ENCODE results near the gene AGPAT3. TPM values are rescaled to one million over a fixed set of nuclear protein-coding genes. Genes with fewer than 3 reads are reported as not detected.

AGPAT3 gene
- total RNA-seq, 1 donor from 2014 or later, result 57.7 TPM

GRCh38 chr21:43864313-43864961 lies 586 bp upstream of the AGPAT3 start:
- CTCF ChIA-PET, result no interaction called here
- peak overlapping the region; percentile 32 for H3K4me3 Mint-ChIP-seq
- POLR2A ChIA-PET, result interaction anchor here (0.7 to 1.1 kb wide), 2 partner anchors 54 to 59 kb away, joined by 3 read pairs; no protein-coding TSS in a partner anchor
- no peaks in the 10 kb centered on the region for H3K27me3 Mint-ChIP-seq
- peaks cover 43% of the 10 kb centered on the region for H3K4me1 Mint-ChIP-seq
- ATAC-seq (ENCODE audit: low read depth) (peak; percentile 20), DNase-seq (peak; percentile 57)
- H3K9me3 Mint-ChIP-seq, result no peaks in the 10 kb centered on the region
- H3K36me3 Mint-ChIP-seq (ENCODE audit: low read depth), result peaks cover 22% of the 10 kb centered on the region
- intact Hi-C loops (cut with micrococcal nuclease), result no loop called here
- TF ChIP-seq, protein P1, sequence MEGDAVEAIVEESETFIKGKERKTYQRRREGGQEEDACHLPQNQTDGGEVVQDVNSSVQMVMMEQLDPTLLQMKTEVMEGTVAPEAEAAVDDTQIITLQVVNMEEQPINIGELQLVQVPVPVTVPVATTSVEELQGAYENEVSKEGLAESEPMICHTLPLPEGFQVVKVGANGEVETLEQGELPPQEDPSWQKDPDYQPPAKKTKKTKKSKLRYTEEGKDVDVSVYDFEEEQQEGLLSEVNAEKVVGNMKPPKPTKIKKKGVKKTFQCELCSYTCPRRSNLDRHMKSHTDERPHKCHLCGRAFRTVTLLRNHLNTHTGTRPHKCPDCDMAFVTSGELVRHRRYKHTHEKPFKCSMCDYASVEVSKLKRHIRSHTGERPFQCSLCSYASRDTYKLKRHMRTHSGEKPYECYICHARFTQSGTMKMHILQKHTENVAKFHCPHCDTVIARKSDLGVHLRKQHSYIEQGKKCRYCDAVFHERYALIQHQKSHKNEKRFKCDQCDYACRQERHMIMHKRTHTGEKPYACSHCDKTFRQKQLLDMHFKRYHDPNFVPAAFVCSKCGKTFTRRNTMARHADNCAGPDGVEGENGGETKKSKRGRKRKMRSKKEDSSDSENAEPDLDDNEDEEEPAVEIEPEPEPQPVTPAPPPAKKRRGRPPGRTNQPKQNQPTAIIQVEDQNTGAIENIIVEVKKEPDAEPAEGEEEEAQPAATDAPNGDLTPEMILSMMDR (IDR thresholded peaks at IDR 0.05), result no peak
- H3K27ac Mint-ChIP-seq, result no peak overlapping the region

- H3K4me3 Mint-ChIP-seq, result peak overlapping the region; percentile 82
- DNase-seq (peak; percentile 51), ATAC-seq (ENCODE audit: low read depth) (peak; percentile 30)
- H3K9me3 Mint-ChIP-seq, result no peaks in the 10 kb centered on the region
- CTCF ChIA-PET, result no interaction called here
- TF ChIP-seq, protein P1 (IDR thresholded peaks at IDR 0.05), result no peak
- H3K27me3 Mint-ChIP-seq, result no peaks in the 10 kb centered on the region
- POLR2A ChIA-PET, result interaction anchor here (0.6 to 1.5 kb wide), 4 partner anchors 23 to 1045 kb away, joined by 3 to 4 read pairs (median 3); no protein-coding TSS in a partner anchor
- intact Hi-C loops (cut with micrococcal nuclease), result loop anchor here (1.0 to 5.0 kb wide), 5 partner anchors 51 to 138 kb away; partner anchors contain the start of gene RRP1
- H3K36me3 Mint-ChIP-seq (ENCODE audit: low read depth), result peaks cover 25% of the 10 kb centered on the region
- peaks cover 44% of the 10 kb centered on the region for H3K4me1 Mint-ChIP-seq
- peak overlapping the region; percentile 83 for H3K27ac Mint-ChIP-seq
Observed at GRCh38 chr21:43865540-43866259, 677 bp downstream of the AGPAT3 start.

DNA sequence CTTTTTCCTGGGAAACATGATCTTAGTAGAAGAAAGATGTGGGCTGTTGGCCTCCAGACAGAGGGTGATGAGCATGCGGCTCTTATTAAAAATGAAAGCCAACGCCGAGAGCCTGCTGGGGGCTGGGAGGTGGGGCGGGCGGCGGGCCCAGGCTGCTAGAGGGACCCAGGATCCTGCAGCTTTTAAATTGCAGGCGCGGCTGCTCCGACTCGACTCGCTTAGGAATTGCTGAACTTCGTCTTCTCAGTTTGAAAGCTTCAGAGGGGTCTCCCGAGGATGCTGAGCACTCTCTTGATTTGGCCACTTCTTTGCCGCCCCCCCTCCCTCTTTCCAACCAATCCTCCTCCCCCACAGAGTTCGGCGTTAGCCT lies 1.2 kb downstream of the AGPAT3 start:
- H3K36me3 Mint-ChIP-seq (ENCODE audit: low read depth), result peaks cover 28% of the 10 kb centered on the region
- POLR2A ChIA-PET, result interaction anchor here (0.6 to 1.5 kb wide), 6 partner anchors 24 to 1045 kb away, joined by 3 to 9 read pairs (median 3); no protein-coding TSS in a partner anchor
- H3K27ac Mint-ChIP-seq, result peak overlapping the region; percentile 83
- DNase-seq, result no peak
- intact Hi-C loops (cut with micrococcal nuclease), result loop anchor here (1.0 to 5.0 kb wide), 5 partner anchors 51 to 139 kb away; partner anchors contain the start of gene RRP1
- peaks cover 46% of the 10 kb centered on the region for H3K4me1 Mint-ChIP-seq
- TF ChIP-seq, protein P1 (IDR thresholded peaks at IDR 0.05), result no peak
- ATAC-seq (ENCODE audit: low read depth), result peak; percentile 29
- no peaks in the 10 kb centered on the region for H3K27me3 Mint-ChIP-seq
- CTCF ChIA-PET, result no interaction called here
- peak overlapping the region; percentile 82 for H3K4me3 Mint-ChIP-seq
- H3K9me3 Mint-ChIP-seq, result no peaks in the 10 kb centered on the region

DNA sequence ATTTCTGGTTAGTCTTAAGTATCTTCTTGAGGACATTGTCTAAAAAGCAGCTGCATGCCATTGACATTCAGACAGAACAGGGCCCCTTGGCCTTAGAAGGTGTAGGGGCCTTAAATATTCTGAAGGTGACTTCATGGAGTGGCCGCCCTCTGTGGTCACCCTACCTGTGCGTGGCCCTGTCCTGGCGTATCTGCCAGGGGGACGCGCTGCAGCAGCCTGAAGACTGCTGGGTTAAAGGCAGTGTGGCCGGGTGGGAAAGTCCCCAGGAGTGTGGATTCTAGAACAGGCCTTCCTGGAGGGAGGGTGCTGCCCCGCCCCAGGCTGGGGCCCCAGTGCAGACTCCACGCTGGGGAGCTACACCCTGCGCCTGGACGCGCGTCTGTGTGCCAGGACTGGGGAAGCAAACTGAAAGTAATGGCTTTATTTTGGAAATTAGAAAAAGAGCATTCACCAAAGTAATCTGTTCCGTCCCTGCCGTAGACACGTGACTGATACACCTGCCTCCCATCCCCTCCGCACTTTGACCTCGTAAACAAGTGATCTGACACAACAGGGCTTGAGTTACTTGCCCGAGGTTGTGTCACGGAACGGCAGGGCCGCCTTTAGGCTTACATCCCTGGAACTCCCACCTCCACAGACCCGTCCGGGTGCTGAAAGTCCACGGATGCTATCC lies 1.8 kb downstream of the AGPAT3 start:
- ChIA-PET CTCF (no interaction called here), POLR2A (interaction anchor here (0.6 to 1.5 kb wide), 6 partner anchors 24 to 1046 kb away, joined by 3 to 9 read pairs (median 3); no protein-coding TSS in a partner anchor)

More for the DNA sequence above, 1.8 kb downstream of the AGPAT3 start:
- Mint-ChIP-seq H3K9me3 (no peaks in the 10 kb centered on the region), H3K36me3 (ENCODE audit: low read depth) (peaks cover 31% of the 10 kb centered on the region), H3K27me3 (no peaks in the 10 kb centered on the region), H3K4me3 (peak overlapping the region; percentile 82), H3K4me1 (peaks cover 41% of the 10 kb centered on the region), H3K27ac (peak overlapping the region; percentile 83)
- intact Hi-C loops (cut with micrococcal nuclease), result loop anchor here (1.0 to 5.0 kb wide), 5 partner anchors 50 to 139 kb away; partner anchors contain the start of gene RRP1
- peak; percentile 47 for ATAC-seq (ENCODE audit: low read depth)
- TF ChIP-seq, protein P1 (IDR thresholded peaks at IDR 0.05), result no peak
- DNase-seq, result peak; percentile 29

Data from activated B cell treated with CpG ODN at 0.5 μM for 24 hours (primary cell).